Measurements from ENCODE around the gene RAPGEF5. TPM values are rescaled to one million over a fixed set of nuclear protein-coding genes. Genes with fewer than 3 reads are reported as not detected.

The RAPGEF5 gene
- total and polyA plus RNA-seq, 2 donors (not counting 3 experiments of a cell fraction or from before 2014, with no cell fraction given) = 10.0 to 43.2 TPM

GRCh38 chr7:22305706-22306105 lies 51.2 kb downstream of the RAPGEF5 start:
- no peaks in the 10 kb centered on the region for H3K36me3 ChIP-seq (ENCODE audit: control insufficient read depth in 2 of 2, extremely low read depth in 1 of 2, insufficient read depth in 2 of 2, low read length in 2 of 2)
- intact Hi-C loops (cut with micrococcal nuclease) (no loop called here), dilution Hi-C loops (cut with MboI; ENCODE audit: extremely low pct_ligation_motif_present, low sequenced_read_pairs) (no loop called here)
- no peaks in the 10 kb centered on the region for H4K20me1 ChIP-seq (replicated peaks; ENCODE audit: control insufficient read depth, extremely low read depth, insufficient read depth, low read length)
- no peaks in the 10 kb centered on the region for H3K9me1 ChIP-seq (replicated peaks; ENCODE audit: control insufficient read depth, extremely low read depth, insufficient read depth, low read length)
- H3K4me2 ChIP-seq (ENCODE audit: insufficient read depth, low read length) = no peak overlapping the region
- POLR2A ChIA-PET = no interaction called here
- CTCF ChIA-PET = interaction anchor here (1.2 kb wide), 1 partner anchor 9 kb away, joined by 3 read pairs; no protein-coding TSS in a partner anchor
- H3K4me1 ChIP-seq (ENCODE audit: control insufficient read depth, extremely low read depth, insufficient read depth, low read length) = no peaks in the 10 kb centered on the region
- H3K27me3 ChIP-seq (ENCODE audit: control insufficient read depth in 2 of 2, insufficient read depth in 2 of 2, low read length in 2 of 2) = no peaks in the 10 kb centered on the region
- no peak for TF ChIP-seq POLR2A (IDR thresholded peaks at IDR 0.05; ENCODE audit: low read depth, low read length)
- no peak for TF ChIP-seq POLR2AphosphoS5 (IDR thresholded peaks at IDR 0.05; ENCODE audit: insufficient read depth, low read depth, low read length)
- TF ChIP-seq FOS (IDR thresholded peaks at IDR 0.05; ENCODE audit: borderline replicate concordance, insufficient read depth, low read length) = no peak
- TF ChIP-seq CTCF (IDR thresholded peaks at IDR 0.05; ENCODE audit: extremely low read depth in 1 of 2, insufficient read depth in 1 of 2, low read depth in 1 of 2, low read length in 2 of 2) = no peak
- BruUV-seq (replicated peaks) = no TSS peak
- H3K4me3 ChIP-seq (replicated peaks in 1 of 3; ENCODE audit: insufficient read depth in 1 of 3, low read depth in 1 of 3, low read length in 3 of 3) = no peak overlapping the region
- DNase-seq (ENCODE audit: low read depth, low spot score) = no peak
- H3K9me3 ChIP-seq (replicated peaks; ENCODE audit: control insufficient read depth, insufficient read depth, low read length) = no peaks in the 10 kb centered on the region
- no peak overlapping the region for H2AFZ ChIP-seq (ENCODE audit: low read depth, low read length)
- H3K27ac ChIP-seq (ENCODE audit: insufficient read depth, low read depth, low read length) = no peak overlapping the region
- no peaks in the 10 kb centered on the region for H3K79me2 ChIP-seq (ENCODE audit: control insufficient read depth, insufficient read depth, low read length)
- H3K9ac ChIP-seq (replicated peaks; ENCODE audit: extremely low read depth, insufficient read depth, low read length) = no peak overlapping the region
- FAIRE-seq = no peak

GRCh38 chr7:22302951-22303423 lies 54.0 kb downstream of the RAPGEF5 start:
- CTCF ChIA-PET = interaction anchor here (1.0 to 1.4 kb wide), 4 partner anchors 10 to 192 kb away, joined by 3 read pairs; no protein-coding TSS in a partner anchor
- H3K79me2 ChIP-seq (ENCODE audit: control insufficient read depth, insufficient read depth, low read length) = no peaks in the 10 kb centered on the region
- dilution Hi-C loops (cut with MboI; ENCODE audit: extremely low pct_ligation_motif_present, low sequenced_read_pairs) = no loop called here
- DNase-seq (ENCODE audit: low read depth, low spot score) (no peak), FAIRE-seq (no peak)
- no peaks in the 10 kb centered on the region for H4K20me1 ChIP-seq (replicated peaks; ENCODE audit: control insufficient read depth, extremely low read depth, insufficient read depth, low read length)
- BruUV-seq (replicated peaks) = no TSS peak
- no peaks in the 10 kb centered on the region for H3K9me3 ChIP-seq (replicated peaks; ENCODE audit: control insufficient read depth, insufficient read depth, low read length)
- POLR2A ChIA-PET = no interaction called here
- no peak overlapping the region for H3K4me3 ChIP-seq (replicated peaks in 1 of 3; ENCODE audit: insufficient read depth in 1 of 3, low read depth in 1 of 3, low read length in 3 of 3)
- intact Hi-C loops (cut with micrococcal nuclease) = no loop called here
- no peak overlapping the region for H3K27ac ChIP-seq (ENCODE audit: insufficient read depth, low read depth, low read length)
- H2AFZ ChIP-seq (ENCODE audit: low read depth, low read length) = no peak overlapping the region
- no peaks in the 10 kb centered on the region for H3K27me3 ChIP-seq (ENCODE audit: control insufficient read depth in 2 of 2, insufficient read depth in 2 of 2, low read length in 2 of 2)
- no peaks in the 10 kb centered on the region for H3K9me1 ChIP-seq (replicated peaks; ENCODE audit: control insufficient read depth, extremely low read depth, insufficient read depth, low read length)
- no peak overlapping the region for H3K9ac ChIP-seq (replicated peaks; ENCODE audit: extremely low read depth, insufficient read depth, low read length)
- no peaks in the 10 kb centered on the region for H3K4me1 ChIP-seq (ENCODE audit: control insufficient read depth, extremely low read depth, insufficient read depth, low read length)
- TF ChIP-seq CTCF (IDR thresholded peaks at IDR 0.05; ENCODE audit: extremely low read depth in 1 of 2, insufficient read depth in 1 of 2, low read depth in 1 of 2, low read length in 2 of 2) (no peak), POLR2AphosphoS5 (IDR thresholded peaks at IDR 0.05; ENCODE audit: insufficient read depth, low read depth, low read length) (no peak), POLR2A (IDR thresholded peaks at IDR 0.05; ENCODE audit: low read depth, low read length) (no peak), MAX (IDR thresholded peaks at IDR 0.05; ENCODE audit: insufficient read depth, insufficient read length) (no peak), FOS (IDR thresholded peaks at IDR 0.05; ENCODE audit: borderline replicate concordance, insufficient read depth, low read length) (no peak), JUN (IDR thresholded peaks at IDR 0.05; ENCODE audit: borderline replicate concordance, insufficient read depth, insufficient read length, low read depth) (no peak), GATA2 (IDR thresholded peaks at IDR 0.05; ENCODE audit: insufficient read depth, insufficient read length, low read depth, low read length) (no peak), EZH2 (IDR thresholded peaks at IDR 0.05; ENCODE audit: borderline replicate concordance, low read depth, low read length, severe bottlenecking) (no peak), MYC (IDR thresholded peaks at IDR 0.05; ENCODE audit: low read depth, low read length) (no peak)
- H3K36me3 ChIP-seq (ENCODE audit: control insufficient read depth in 2 of 2, extremely low read depth in 1 of 2, insufficient read depth in 2 of 2, low read length in 2 of 2) = no peaks in the 10 kb centered on the region
- H3K4me2 ChIP-seq (ENCODE audit: insufficient read depth, low read length) = no peak overlapping the region

Measured in endothelial cell of umbilical vein (primary cell).